AG09309 (cell line): Measurements from ENCODE around the gene LAIR1.

Source experiments
- DNase-seq: peaks from one replicate; pipeline ENCODE4 v3.0.0-alpha.2; 2010; ENCODE audit warnings: low read depth
- H3K4me3 ChIP-seq: 2 replicates; pipeline ENCODE4 v1.5.1; 2011; ENCODE audit warnings: mild to moderate bottlenecking, low read depth, low read length, moderate library complexity; ENCODE audit not compliant: control insufficient read depth
- CTCF ChIP-seq: IDR thresholded peaks from 2 replicates; pipeline ENCODE4 v1.5.1; 2011; ENCODE audit warnings: mild to moderate bottlenecking, low read depth, low read length, inconsistent platforms; ENCODE audit not compliant: insufficient read depth, control insufficient read depth; ENCODE audit errors: missing control alignments

The LAIR1 gene

GRCh38 chr19:54354761-54355160, 10.0 kb downstream of the LAIR1 start:
- no peak overlapping the region for H3K4me3 ChIP-seq
- TF ChIP-seq CTCF, result no peak
- DNase-seq, result no peak

GRCh38 chr19:54352546-54352945, 12.2 kb downstream of the LAIR1 start:
- no peak for DNase-seq
- H3K4me3 ChIP-seq, result no peak overlapping the region
- TF ChIP-seq CTCF, result no peak

GRCh38 chr19:54352041-54352440, 12.7 kb downstream of the LAIR1 start:
- TF ChIP-seq CTCF, result no peak
- DNase-seq, result no peak
- H3K4me3 ChIP-seq, result no peak overlapping the region

- no peak for TF ChIP-seq CTCF
- no peak overlapping the region for H3K4me3 ChIP-seq
- no peak for DNase-seq
Observed at GRCh38 chr19:54351474-54351873, 13.3 kb downstream of the LAIR1 start.

GRCh38 chr19:54345938-54346386, 18.8 kb downstream of the LAIR1 start:
- no peak for TF ChIP-seq CTCF
- no peak for DNase-seq
- no peak overlapping the region for H3K4me3 ChIP-seq

DNA sequence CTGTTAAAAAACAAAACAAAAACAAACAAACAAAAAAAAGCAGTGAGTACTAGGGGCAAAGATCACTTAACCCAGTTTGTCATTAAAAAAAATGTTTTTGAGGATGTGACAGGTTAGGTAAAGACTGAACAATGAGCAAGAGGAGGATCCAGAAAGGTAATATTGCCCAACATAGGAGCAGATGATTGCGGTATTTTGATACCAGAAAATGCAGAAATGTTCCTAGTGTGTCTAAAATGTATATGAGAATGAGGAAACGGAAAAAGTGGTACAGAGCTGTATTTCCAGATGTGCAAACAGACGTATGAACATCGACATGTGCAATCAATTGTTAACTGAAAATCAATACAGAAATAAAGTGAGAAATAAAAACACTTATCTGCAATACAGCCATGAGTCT, 20.9 kb downstream of the LAIR1 start:
- TF ChIP-seq CTCF, result no peak
- no peak for DNase-seq
- H3K4me3 ChIP-seq, result no peak overlapping the region

DNA sequence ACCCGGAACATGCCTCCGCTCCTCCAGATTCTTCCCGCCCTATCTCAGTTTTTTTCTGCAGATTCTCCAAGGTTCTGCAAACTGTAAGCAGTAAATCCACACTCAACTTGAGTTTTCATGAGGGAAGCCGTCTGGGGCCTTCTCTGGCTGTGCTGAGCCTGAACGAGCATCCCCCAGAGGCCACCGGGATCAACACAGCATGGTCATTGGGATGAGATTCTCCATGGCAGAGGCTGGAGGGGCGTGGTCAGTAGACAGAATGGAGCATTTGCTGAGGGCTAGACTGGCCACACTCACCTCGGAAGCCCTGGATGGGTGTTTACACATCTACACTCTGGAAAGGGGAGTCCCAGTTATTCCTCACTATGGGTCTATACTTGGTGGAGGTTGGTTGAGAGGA, 23.4 kb downstream of the LAIR1 start:
- no peak overlapping the region for H3K4me3 ChIP-seq
- DNase-seq, result no peak
- TF ChIP-seq CTCF, result no peak
